Measurements from ENCODE around the gene C16orf96.

The C16orf96 gene

GRCh38 chr16:4515611-4516233 lies 40.4 kb upstream of the C16orf96 start:
- Histone ChIP-seq H3K27me3 (ENCODE audit: control insufficient read depth, insufficient read depth, low read length) (no peaks in the 10 kb centered on the region), H3K9ac (ENCODE audit: low read length) (no peak overlapping the region), H3K4me1 (ENCODE audit: control insufficient read depth, insufficient read depth, low read length) (peaks cover 7% of the 10 kb centered on the region), H3K4me3 (ENCODE audit: low read length) (no peak overlapping the region), H3K27ac (ENCODE audit: low read depth, low read length) (peak overlapping the region; percentile 30), H3K36me3 (ENCODE audit: control insufficient read depth, insufficient read depth, low read length) (peaks cover 9% of the 10 kb centered on the region)

- H3K27me3 ChIP-seq (ENCODE audit: control insufficient read depth, insufficient read depth, low read length), result no peaks in the 10 kb centered on the region
- H3K4me3 ChIP-seq (ENCODE audit: low read length), result no peak overlapping the region
- H3K27ac ChIP-seq (ENCODE audit: low read depth, low read length), result no peak overlapping the region
- H3K9ac ChIP-seq (ENCODE audit: low read length), result no peak overlapping the region
- H3K36me3 ChIP-seq (ENCODE audit: control insufficient read depth, insufficient read depth, low read length), result peaks cover 5% of the 10 kb centered on the region
- peaks cover 7% of the 10 kb centered on the region for H3K4me1 ChIP-seq (ENCODE audit: control insufficient read depth, insufficient read depth, low read length)
These were observed 38.1 kb upstream of the C16orf96 start for GRCh38 chr16:4517812-4518680.

- Histone ChIP-seq H3K27ac (ENCODE audit: low read depth, low read length) (no peak overlapping the region), H3K4me3 (ENCODE audit: low read length) (no peak overlapping the region), H3K9ac (ENCODE audit: low read length) (no peak overlapping the region), H3K27me3 (ENCODE audit: control insufficient read depth, insufficient read depth, low read length) (no peaks in the 10 kb centered on the region), H3K36me3 (ENCODE audit: control insufficient read depth, insufficient read depth, low read length) (no peaks in the 10 kb centered on the region), H3K4me1 (ENCODE audit: control insufficient read depth, insufficient read depth, low read length) (peaks cover 7% of the 10 kb centered on the region)
These were observed 36.7 kb upstream of the C16orf96 start for GRCh38 chr16:4519274-4520058.

- Histone ChIP-seq H3K4me3 (ENCODE audit: low read length) (no peak overlapping the region), H3K4me1 (ENCODE audit: control insufficient read depth, insufficient read depth, low read length) (peaks cover 3% of the 10 kb centered on the region)
These were observed 35.2 kb upstream of the C16orf96 start for GRCh38 chr16:4520913-4521312.

GRCh38 chr16:4522051-4522581 lies 34.0 kb upstream of the C16orf96 start:
- Histone ChIP-seq H3K4me1 (ENCODE audit: control insufficient read depth, insufficient read depth, low read length) (no peaks in the 10 kb centered on the region), H3K9ac (ENCODE audit: low read length) (no peak overlapping the region), H3K36me3 (ENCODE audit: control insufficient read depth, insufficient read depth, low read length) (no peaks in the 10 kb centered on the region), H3K27me3 (ENCODE audit: control insufficient read depth, insufficient read depth, low read length) (no peaks in the 10 kb centered on the region), H3K27ac (ENCODE audit: low read depth, low read length) (no peak overlapping the region), H3K4me3 (ENCODE audit: low read length) (no peak overlapping the region)

More at GRCh38 chr16:4520913-4521312, 35.2 kb upstream of the C16orf96 start:
- Histone ChIP-seq H3K27me3 (ENCODE audit: control insufficient read depth, insufficient read depth, low read length) (no peaks in the 10 kb centered on the region), H3K27ac (ENCODE audit: low read depth, low read length) (no peak overlapping the region), H3K36me3 (ENCODE audit: control insufficient read depth, insufficient read depth, low read length) (no peaks in the 10 kb centered on the region), H3K9ac (ENCODE audit: low read length) (no peak overlapping the region)

- Histone ChIP-seq H3K36me3 (ENCODE audit: control insufficient read depth, insufficient read depth, low read length) (no peaks in the 10 kb centered on the region), H3K4me3 (ENCODE audit: low read length) (no peak overlapping the region), H3K4me1 (ENCODE audit: control insufficient read depth, insufficient read depth, low read length) (no peaks in the 10 kb centered on the region), H3K27me3 (ENCODE audit: control insufficient read depth, insufficient read depth, low read length) (no peaks in the 10 kb centered on the region), H3K27ac (ENCODE audit: low read depth, low read length) (no peak overlapping the region), H3K9ac (ENCODE audit: low read length) (no peak overlapping the region)
These were observed 32.5 kb upstream of the C16orf96 start for GRCh38 chr16:4523686-4524085.

- Histone ChIP-seq H3K4me3 (ENCODE audit: low read length) (no peak overlapping the region), H3K27ac (ENCODE audit: low read depth, low read length) (no peak overlapping the region), H3K9ac (ENCODE audit: low read length) (no peak overlapping the region), H3K4me1 (ENCODE audit: control insufficient read depth, insufficient read depth, low read length) (peaks cover 6% of the 10 kb centered on the region), H3K27me3 (ENCODE audit: control insufficient read depth, insufficient read depth, low read length) (no peaks in the 10 kb centered on the region), H3K36me3 (ENCODE audit: control insufficient read depth, insufficient read depth, low read length) (no peaks in the 10 kb centered on the region)
These were observed 31.6 kb upstream of the C16orf96 start for GRCh38 chr16:4524571-4524970.

- Histone ChIP-seq H3K4me1 (ENCODE audit: control insufficient read depth, insufficient read depth, low read length) (peaks cover 6% of the 10 kb centered on the region), H3K4me3 (ENCODE audit: low read length) (no peak overlapping the region), H3K36me3 (ENCODE audit: control insufficient read depth, insufficient read depth, low read length) (no peaks in the 10 kb centered on the region), H3K27ac (ENCODE audit: low read depth, low read length) (no peak overlapping the region), H3K9ac (ENCODE audit: low read length) (no peak overlapping the region), H3K27me3 (ENCODE audit: control insufficient read depth, insufficient read depth, low read length) (no peaks in the 10 kb centered on the region)
These were observed 31.1 kb upstream of the C16orf96 start for GRCh38 chr16:4525069-4525468.

- no peaks in the 10 kb centered on the region for H3K27me3 ChIP-seq (ENCODE audit: control insufficient read depth, insufficient read depth, low read length)
- H3K4me3 ChIP-seq (ENCODE audit: low read length), result no peak overlapping the region
- H3K9ac ChIP-seq (ENCODE audit: low read length), result no peak overlapping the region
- H3K27ac ChIP-seq (ENCODE audit: low read depth, low read length), result no peak overlapping the region
- no peaks in the 10 kb centered on the region for H3K36me3 ChIP-seq (ENCODE audit: control insufficient read depth, insufficient read depth, low read length)
- H3K4me1 ChIP-seq (ENCODE audit: control insufficient read depth, insufficient read depth, low read length), result peaks cover 6% of the 10 kb centered on the region
These were observed 30.4 kb upstream of the C16orf96 start for GRCh38 chr16:4525634-4526277.

- no peaks in the 10 kb centered on the region for H3K27me3 ChIP-seq (ENCODE audit: control insufficient read depth, insufficient read depth, low read length)
- peaks cover 6% of the 10 kb centered on the region for H3K4me1 ChIP-seq (ENCODE audit: control insufficient read depth, insufficient read depth, low read length)
- no peak overlapping the region for H3K9ac ChIP-seq (ENCODE audit: low read length)
- no peak overlapping the region for H3K4me3 ChIP-seq (ENCODE audit: low read length)
- H3K27ac ChIP-seq (ENCODE audit: low read depth, low read length), result peak overlapping the region; percentile 51
- no peaks in the 10 kb centered on the region for H3K36me3 ChIP-seq (ENCODE audit: control insufficient read depth, insufficient read depth, low read length)
These were observed 26.8 kb upstream of the C16orf96 start for GRCh38 chr16:4529085-4530060.

GRCh38 chr16:4531811-4532210 lies 24.3 kb upstream of the C16orf96 start:
- Histone ChIP-seq H3K27me3 (ENCODE audit: control insufficient read depth, insufficient read depth, low read length) (no peaks in the 10 kb centered on the region), H3K36me3 (ENCODE audit: control insufficient read depth, insufficient read depth, low read length) (no peaks in the 10 kb centered on the region), H3K4me3 (ENCODE audit: low read length) (no peak overlapping the region), H3K9ac (ENCODE audit: low read length) (no peak overlapping the region), H3K27ac (ENCODE audit: low read depth, low read length) (no peak overlapping the region), H3K4me1 (ENCODE audit: control insufficient read depth, insufficient read depth, low read length) (peaks cover 6% of the 10 kb centered on the region)

Data from rectal smooth muscle tissue (tissue), 1 donor.